ENCODE measurements around the gene TNFAIP8.

The TNFAIP8 gene

DNA sequence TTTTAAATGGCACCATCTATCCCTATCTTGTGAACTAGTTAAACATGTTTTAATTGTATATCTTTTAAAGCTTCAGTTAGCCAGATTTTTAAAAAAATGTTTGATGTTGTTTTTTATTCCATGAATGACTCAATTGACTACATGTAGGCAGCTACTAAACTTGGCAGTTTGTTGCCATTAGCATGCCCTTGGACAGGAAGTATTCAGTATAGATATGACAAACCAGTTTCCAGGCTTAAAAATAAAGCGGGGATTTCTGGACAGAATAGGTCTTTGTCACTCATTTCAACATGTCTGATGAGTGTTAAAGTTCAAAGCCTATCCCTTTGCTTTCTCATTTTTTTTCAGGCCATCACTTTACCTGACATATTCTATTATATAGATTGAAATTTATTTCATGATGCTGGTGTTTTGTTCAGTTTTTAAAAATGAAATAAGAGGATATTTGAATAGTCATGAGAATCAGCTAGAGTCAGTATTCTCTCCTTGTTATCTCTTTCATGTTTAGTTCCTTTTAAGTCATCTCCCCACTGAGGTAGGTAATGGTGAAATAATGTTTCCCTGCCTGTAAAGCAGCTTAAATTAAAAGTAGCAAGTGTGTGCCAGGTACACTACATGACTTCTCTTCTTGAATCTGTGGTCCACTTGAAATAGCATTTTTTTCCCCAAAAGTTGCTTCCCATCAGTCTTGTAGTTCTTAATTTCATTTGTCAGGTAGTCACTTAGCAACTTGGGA lies 11.9 kb downstream of the TNFAIP8 start:
- DNase-seq (ENCODE audit: low read depth, low spot score): no peak

DNA sequence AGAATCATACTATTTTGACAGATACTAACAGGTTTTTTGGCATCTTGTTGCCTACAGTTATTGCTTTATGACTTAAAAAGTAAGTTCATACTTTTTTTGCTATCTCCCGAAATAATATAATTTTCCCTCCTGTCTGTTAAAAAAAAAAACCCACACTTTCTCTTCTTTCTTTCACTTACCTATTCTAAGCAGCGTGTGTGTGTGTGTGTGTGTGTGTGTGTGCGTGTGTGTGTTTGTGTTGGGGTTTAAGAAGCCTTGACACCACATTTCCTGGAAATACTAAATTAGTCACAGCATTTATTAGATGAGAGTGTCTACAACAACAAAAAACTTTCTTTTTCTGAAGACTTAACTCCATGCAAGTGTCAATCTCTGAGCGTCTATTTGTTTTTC lies 12.4 kb downstream of the TNFAIP8 start:
- no peak for DNase-seq (ENCODE audit: low read depth, low spot score)

DNA sequence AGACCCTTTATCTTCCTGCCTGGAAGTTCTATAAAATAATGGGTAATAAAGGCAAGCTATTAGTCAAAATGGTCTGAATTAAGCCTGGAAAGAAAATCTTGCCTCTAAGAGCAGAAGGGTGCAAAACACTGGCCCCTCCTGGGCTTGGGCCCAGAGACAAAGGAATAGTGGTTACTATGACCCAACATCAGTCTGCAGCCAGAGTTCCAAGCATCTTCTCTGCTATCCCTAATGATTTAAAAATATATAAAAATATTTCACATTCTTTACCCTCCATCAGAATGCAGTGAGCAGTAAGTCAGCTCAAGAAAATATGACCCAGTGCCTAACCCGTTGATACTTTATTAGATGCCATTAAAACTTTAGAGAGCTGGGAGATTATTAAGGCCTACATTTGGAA lies 14.7 kb downstream of the TNFAIP8 start:
- no peak for DNase-seq (ENCODE audit: low read depth, low spot score)

DNA sequence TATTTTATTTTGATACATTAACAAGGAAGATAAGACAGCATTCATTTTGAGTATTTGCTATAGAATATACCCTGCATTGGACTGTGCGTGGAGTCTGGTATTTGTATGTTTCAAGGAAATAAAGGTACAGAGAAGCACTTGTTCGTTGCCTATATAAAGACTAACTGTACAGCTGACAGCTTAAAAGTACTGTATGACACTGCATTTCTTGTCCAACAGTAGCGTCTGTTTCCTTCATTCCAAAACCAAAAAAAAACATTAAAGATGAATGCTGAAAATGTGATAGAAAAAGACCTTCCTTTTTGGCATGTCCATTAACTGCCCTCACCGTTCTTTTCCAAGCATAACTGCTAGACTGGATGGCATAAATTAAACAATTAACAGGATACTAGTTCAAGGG lies 15.3 kb downstream of the TNFAIP8 start:
- DNase-seq (ENCODE audit: low read depth, low spot score): no peak

- no peak for DNase-seq (ENCODE audit: low read depth, low spot score)
Observed at GRCh38 chr5:119373449-119373858, 17.6 kb downstream of the TNFAIP8 start.

DNA sequence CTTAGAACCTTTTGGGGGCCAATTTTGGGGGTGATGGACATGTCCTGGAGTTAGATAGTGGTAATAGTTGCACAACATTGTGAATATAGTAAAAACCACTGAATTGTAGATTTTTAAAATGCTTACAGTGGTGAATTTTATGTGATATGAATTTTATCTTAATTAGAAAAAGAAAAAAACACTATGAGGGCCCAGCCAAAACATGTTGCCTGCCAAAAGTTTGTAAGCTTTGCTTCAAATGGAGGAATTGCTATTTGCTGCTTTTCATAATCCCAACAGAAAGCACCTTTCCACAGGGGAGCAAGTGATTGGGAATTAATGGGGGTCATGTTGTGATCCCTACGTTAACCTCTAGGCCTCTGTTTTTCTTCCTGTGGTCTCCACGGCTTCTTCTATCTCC lies 19.1 kb downstream of the TNFAIP8 start:
- no peak for DNase-seq (ENCODE audit: low read depth, low spot score)

DNA sequence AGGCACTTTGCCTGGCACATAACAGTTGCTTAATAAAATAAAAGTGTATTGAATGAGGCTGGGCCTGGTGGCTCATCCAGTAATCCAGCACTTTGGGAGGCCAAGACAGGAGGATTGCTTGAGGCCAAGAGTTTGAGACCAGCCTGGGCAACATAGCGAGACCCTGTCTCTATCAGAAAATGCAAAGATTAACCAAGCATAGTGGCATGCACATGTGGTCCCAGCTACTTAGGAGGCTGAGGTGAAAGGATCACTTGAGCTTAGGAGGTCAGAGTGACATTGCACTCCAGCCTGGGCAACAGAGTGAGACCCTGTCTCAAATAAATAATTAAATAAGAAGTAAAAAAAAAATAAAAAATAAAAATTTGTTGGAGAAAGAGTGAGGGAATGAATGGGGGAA lies 21.2 kb downstream of the TNFAIP8 start:
- DNase-seq (ENCODE audit: low read depth, low spot score): no peak

GRCh38 chr5:119378075-119378700 lies 22.4 kb downstream of the TNFAIP8 start:
- no peak for DNase-seq (ENCODE audit: low read depth, low spot score)

DNA sequence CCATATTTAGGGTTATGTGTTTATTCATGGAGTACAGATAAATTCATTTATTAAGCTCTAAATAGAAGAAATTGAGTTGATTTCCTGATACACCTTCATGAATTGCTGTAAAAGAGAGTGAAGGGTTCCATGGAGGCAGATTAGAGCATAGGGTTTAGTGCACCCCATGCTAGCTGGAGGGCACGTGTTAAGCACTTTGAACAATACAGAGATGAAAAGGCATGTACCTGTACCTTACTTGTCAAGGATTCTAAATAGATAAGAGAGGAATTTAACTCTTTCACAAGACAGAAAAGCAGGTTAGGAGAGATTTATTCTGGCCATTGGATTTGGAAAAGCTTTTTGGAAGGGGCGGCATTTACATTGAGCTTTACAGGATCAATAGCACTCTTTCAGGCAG lies 23.3 kb downstream of the TNFAIP8 start:
- no peak for DNase-seq (ENCODE audit: low read depth, low spot score)

- no peak for DNase-seq (ENCODE audit: low read depth, low spot score)
Observed at GRCh38 chr5:119379942-119380547, 24.2 kb downstream of the TNFAIP8 start.

- DNase-seq (ENCODE audit: low read depth, low spot score): no peak
Observed at GRCh38 chr5:119382169-119382568, 26.4 kb downstream of the TNFAIP8 start.

DNA sequence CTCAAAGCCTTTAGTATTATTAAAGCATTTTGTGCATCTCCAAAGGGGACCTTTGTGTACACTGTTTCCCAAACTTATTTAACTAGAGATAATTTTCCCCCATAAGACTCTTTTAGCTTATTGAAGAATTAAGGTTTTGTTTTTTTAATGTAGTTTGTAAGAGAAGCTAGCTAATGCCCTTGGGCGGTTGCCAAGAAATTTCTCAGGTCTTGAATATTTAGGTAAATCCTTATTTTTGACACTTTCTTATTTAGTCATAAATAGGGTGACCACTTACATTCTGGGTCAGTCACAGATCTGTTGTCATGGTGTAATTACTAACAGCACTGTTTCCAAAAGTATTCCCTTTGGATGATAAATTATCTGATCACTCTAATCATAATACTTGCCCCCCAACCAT lies 27.2 kb downstream of the TNFAIP8 start:
- DNase-seq (ENCODE audit: low read depth, low spot score): no peak

DNA sequence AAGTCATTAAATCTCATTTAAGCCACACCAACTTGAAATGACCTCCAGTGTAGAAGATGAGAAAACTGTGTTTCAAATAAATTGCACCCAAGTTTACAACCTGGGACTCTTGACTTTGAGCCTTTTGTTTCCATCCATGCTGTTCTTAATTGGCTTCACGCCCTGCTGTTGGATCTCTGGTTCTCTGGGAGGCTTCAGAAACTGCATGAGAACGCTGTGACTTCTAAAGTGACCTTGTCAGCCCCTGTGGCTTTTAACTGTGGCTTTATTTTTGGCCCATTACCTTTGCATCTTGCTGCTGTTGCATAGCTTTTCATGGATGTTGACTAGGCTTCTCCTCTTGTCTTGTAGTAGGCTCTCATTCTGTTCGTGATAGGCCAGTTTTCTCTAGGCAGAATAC lies 29.3 kb downstream of the TNFAIP8 start:
- DNase-seq (ENCODE audit: low read depth, low spot score): no peak

DNA sequence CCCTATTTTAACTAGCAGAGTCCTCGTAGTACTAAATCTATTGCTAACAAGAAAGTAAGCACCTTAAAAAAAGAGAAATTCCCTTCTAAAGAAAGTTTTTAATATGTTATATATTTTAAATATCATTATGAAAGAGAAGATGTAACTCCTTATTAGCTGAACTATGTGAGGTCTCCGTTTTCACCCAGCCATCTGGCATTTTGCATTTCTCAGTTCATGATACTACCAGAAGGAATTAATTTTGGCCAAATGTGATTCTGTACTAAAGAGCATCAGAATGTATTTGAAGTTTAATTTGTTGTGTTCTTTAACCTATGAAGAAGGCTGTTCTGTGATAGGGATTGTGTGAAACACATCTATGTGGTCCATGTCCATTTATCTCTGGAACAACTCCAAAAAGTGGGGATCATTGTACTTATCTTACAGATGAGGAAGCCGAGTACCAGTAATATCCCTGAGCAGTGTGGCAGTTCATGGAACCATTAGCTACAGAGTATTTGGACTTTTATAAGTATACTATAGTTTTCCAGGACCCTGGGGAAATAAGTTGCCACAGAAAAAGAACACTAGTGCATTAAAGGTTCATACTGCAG lies 29.8 kb downstream of the TNFAIP8 start:
- no peak for DNase-seq (ENCODE audit: low read depth, low spot score)

DNA sequence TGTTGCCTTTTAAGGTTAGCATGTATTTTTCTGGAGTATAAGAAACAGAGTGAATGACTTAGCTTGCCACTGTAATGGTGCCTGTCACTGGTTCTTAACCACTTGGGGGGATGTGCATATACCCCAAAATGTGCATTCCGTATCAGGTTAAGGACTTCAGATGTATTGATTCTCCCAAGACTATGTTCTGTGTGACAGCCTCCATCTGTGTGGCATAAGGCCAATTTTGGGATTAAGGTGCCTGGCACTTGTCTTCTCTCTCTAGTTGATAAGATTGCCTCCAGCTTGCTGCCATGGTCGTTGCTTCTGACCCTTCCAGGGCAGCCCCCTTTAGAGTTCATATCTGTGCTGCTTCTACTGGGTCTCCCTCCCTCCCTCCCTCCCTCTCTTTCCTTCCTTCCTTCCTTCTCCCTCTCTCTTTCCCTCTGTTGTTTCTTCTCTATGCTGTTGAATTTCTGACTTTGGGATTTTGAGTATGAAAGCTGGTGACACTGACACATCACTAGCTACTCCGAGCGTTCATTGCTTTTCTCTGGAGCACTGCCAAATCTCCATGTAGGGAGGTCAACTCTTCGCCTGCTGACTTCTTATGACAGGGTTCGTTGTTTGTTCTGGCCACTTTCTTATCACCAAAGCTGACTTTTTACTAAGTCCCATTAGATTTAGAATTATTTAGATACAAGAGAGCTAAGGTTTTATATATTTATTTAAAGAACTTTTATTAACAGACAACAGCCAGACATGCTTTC lies 31.0 kb downstream of the TNFAIP8 start:
- DNase-seq (ENCODE audit: low read depth, low spot score): no peak

DNA sequence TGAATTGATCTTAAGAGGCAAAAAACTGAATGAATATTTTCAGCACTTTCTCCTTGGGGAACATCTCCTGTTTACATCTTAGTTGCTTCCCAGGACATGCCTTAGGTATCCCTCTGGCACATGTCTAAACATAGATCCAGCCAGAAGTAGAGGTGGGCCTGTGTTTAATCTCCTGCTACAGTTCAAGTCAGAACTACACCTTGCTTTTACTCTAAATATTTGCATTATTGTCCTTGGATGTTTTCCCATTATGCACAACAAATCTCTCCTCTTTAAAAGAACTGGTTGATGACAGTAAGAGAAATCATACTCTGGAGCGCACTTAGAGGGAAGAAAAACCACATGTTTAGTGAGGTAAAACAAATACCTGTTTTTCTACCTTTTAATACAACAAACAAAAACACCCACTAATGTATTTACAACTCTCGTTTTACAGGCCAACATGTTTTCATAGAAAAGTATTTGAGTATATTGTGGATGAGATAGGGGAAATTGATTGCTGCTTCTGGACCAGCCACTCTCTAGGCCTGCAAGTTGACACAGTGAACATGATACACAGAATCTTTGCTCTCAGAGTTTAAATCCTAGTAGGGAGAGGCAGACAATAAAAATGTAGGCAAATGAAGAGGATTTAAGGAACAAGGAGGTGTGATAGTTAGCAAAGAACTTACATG lies 32.3 kb downstream of the TNFAIP8 start:
- DNase-seq (ENCODE audit: low read depth, low spot score): no peak

GRCh38 chr5:119388619-119389190 lies 32.9 kb downstream of the TNFAIP8 start:
- DNase-seq (ENCODE audit: low read depth, low spot score): no peak

GRCh38 chr5:119389288-119390030 lies 33.6 kb downstream of the TNFAIP8 start:
- DNase-seq (ENCODE audit: low read depth, low spot score): no peak

DNA sequence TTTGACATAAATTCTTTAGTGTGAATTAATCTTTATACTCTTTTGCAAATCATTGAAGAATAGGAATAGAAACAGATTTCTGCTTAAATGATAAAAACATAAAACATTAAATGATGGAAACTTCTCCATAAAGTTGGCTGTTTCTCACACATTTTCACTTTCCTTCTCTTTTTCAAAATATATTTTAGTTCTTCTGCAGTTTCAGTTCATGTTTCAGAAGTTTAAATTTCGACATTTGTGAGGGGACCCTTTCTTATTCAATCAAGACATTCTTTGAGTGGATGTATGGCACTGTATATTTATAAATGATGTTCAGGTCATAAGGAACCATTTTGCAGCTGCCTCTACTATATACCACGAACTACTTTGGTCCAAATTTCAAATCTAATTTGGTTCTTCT lies 34.6 kb downstream of the TNFAIP8 start:
- no peak for DNase-seq (ENCODE audit: low read depth, low spot score)

- DNase-seq (ENCODE audit: low read depth, low spot score): no peak
Observed at GRCh38 chr5:119393201-119393691, 37.4 kb downstream of the TNFAIP8 start.
